HEK293 (cell line): Measurements from ENCODE around the gene SMIM29.

Experiments used
- CTCF ChIA-PET: fragments of 350-600 bp; formaldehyde crosslinking; extraction: SDS; loops from one replicate; lab custom pipeline; 2021; ENCODE audit warnings: antibody characterized with exemption; lab: Yijun Ruan, JAX
- POLR2A ChIA-PET: fragments of 300-600 bp; formaldehyde crosslinking; extraction: SDS; loops from one replicate; lab custom pipeline; 2020; ENCODE audit warnings: antibody characterized with exemption, inconsistent platforms; lab: Yijun Ruan, JAX
- H3K27ac ChIP-seq: fragments of 200-500 bp; sonication (Bioruptor generic); 2 replicates; pipeline ENCODE4 v1.5.1; 2014; ENCODE audit warnings: low read depth, low read length, control low read depth, inconsistent platforms; ENCODE audit errors: extremely low read depth
- H3K36me3 ChIP-seq, 2 experiments: fragments of 200-500 bp in 1 of 2; sonication (Bioruptor generic) in 1 of 2; 1 replicate in 1 of 2; 2 replicates in 1 of 2; pipeline ENCODE4 v1.5.1; 2014 to 2017; ENCODE audit warnings: inconsistent platforms in 2 of 2, low read length in 2 of 2; ENCODE audit not compliant: control insufficient read depth in 2 of 2, insufficient read depth in 1 of 2
- H3K4me1 ChIP-seq: fragments of 200-500 bp; sonication (Bioruptor generic); 2 replicates; pipeline ENCODE4 v1.5.1; 2014; ENCODE audit warnings: mild to moderate bottlenecking, low read length, inconsistent platforms; ENCODE audit not compliant: control insufficient read depth, insufficient read depth
- H3K4me3 ChIP-seq: 2 replicates; pipeline ENCODE4 v1.5.1; 2011; ENCODE audit warnings: low read depth, mild to moderate bottlenecking, control low read depth, low read length, moderate library complexity
- H3K9me3 ChIP-seq: fragments of 200-500 bp; sonication (Bioruptor generic); 2 replicates; pipeline ENCODE4 v1.5.1; 2014; ENCODE audit warnings: low read depth, low read length, inconsistent platforms; ENCODE audit not compliant: control insufficient read depth, insufficient read depth
- BCL6B ChIP-seq: fragments of 450-650 bp; formaldehyde crosslinking; IDR thresholded peaks from 2 replicates; pipeline ENCODE4 v1.5.1; 2017; ENCODE audit warnings: missing biosample characterization, missing genetic modification characterization
- HIC1 ChIP-seq: fragments of 450-650 bp; formaldehyde crosslinking; IDR thresholded peaks from 2 replicates; pipeline ENCODE4 v1.5.1; 2016; ENCODE audit warnings: missing biosample characterization, missing genetic modification characterization
- REST ChIP-seq: fragments of 450-650 bp; formaldehyde crosslinking; IDR thresholded peaks from 2 replicates; pipeline ENCODE4 v1.5.1; 2016; ENCODE audit warnings: missing biosample characterization, missing genetic modification characterization
- SCRT2 ChIP-seq: fragments of 450-650 bp; formaldehyde crosslinking; IDR thresholded peaks from 2 replicates; pipeline ENCODE4 v1.5.1; 2016; ENCODE audit warnings: missing biosample characterization, missing genetic modification characterization
- ZFHX2 ChIP-seq: fragments of 450-650 bp; formaldehyde crosslinking; conservative IDR thresholded peaks from 2 replicates; pipeline ENCODE4 v1.5.1; 2016; ENCODE audit warnings: missing biosample characterization, missing genetic modification characterization
- ZFP41 ChIP-seq: fragments of 450-650 bp; formaldehyde crosslinking; IDR thresholded peaks from 2 replicates; pipeline ENCODE4 v1.5.1; 2016; ENCODE audit warnings: missing biosample characterization, missing genetic modification characterization, borderline replicate concordance
- ZFP69B ChIP-seq: fragments of 450-650 bp; formaldehyde crosslinking; IDR thresholded peaks from 2 replicates; pipeline ENCODE4 v1.5.1; 2016; ENCODE audit warnings: missing biosample characterization, missing genetic modification characterization
- ZNF37A ChIP-seq: fragments of 450-650 bp; IDR thresholded peaks from 2 replicates; pipeline ENCODE4 v1.5.1; 2018; ENCODE audit warnings: missing biosample characterization, missing genetic modification characterization
- ZNF654 ChIP-seq: fragments of 450-650 bp; formaldehyde crosslinking; IDR thresholded peaks from 2 replicates; pipeline ENCODE4 v1.5.1; 2016; ENCODE audit warnings: low read depth, missing biosample characterization, missing genetic modification characterization
- ZNF664 ChIP-seq: fragments of 450-650 bp; formaldehyde crosslinking; IDR thresholded peaks from 2 replicates; pipeline ENCODE4 v1.5.1; 2016; ENCODE audit warnings: missing biosample characterization, missing genetic modification characterization
- ZSCAN18 ChIP-seq: fragments of 450-650 bp; formaldehyde crosslinking; IDR thresholded peaks from 2 replicates; pipeline ENCODE4 v1.5.1; 2016; ENCODE audit warnings: missing biosample characterization, missing genetic modification characterization

The SMIM29 gene

GRCh38 chr6:34236131-34236442, 12.7 kb downstream of the SMIM29 start:
- TF ChIP-seq SCRT2 (tag by site-specific recombination) (0 out of 2 replicates have a peak, but pooled peaks have one; percentile 9), ZFHX2 (tag by site-specific recombination) (no peak)
- H3K4me1 ChIP-seq, result peaks cover 6% of the 10 kb centered on the region; the same call in 1 of the 2 replicates
- ChIA-PET CTCF (interaction anchor here (1.7 to 1.8 kb wide), 2 partner anchors 12 to 40 kb away, joined by 9 to 10 read pairs; partner anchors contain the start of gene SMIM29), POLR2A (interaction anchor here (0.9 to 1.7 kb wide), 9 partner anchors 9 to 525 kb away, joined by 3 to 23 read pairs (median 5); partner anchors contain the start of genes NUDT3, SMIM29 and UQCC2)
- no peak overlapping the region; the same call in 1 of the 2 replicates for H3K27ac ChIP-seq
- H3K9me3 ChIP-seq, result no peaks in the 10 kb centered on the region
- no peak overlapping the region for H3K4me3 ChIP-seq
- H3K36me3 ChIP-seq, result peaks cover 0 to 18% of the 10 kb centered on the region in 2 experiments; a peak in 1 of 3 replicates

- ChIA-PET POLR2A (interaction anchor here (1.3 to 1.7 kb wide), 3 partner anchors 9 to 13 kb away, joined by 3 to 23 read pairs (median 10); partner anchors contain the start of gene SMIM29), CTCF (interaction anchor here (1.8 kb wide), 1 partner anchor 13 kb away, joined by 10 read pairs; the partner anchor contains the start of gene SMIM29)
- peaks cover 6% of the 10 kb centered on the region; the same call in 1 of the 2 replicates for H3K4me1 ChIP-seq
- no peak overlapping the region for H3K27ac ChIP-seq
- H3K4me3 ChIP-seq, result no peak overlapping the region
- peaks cover 0 to 13% of the 10 kb centered on the region in 2 experiments; a peak in 1 of 3 replicates for H3K36me3 ChIP-seq
- TF ChIP-seq REST (no peak), HIC1 (tag by site-specific recombination) (no peak), BCL6B (tag by site-specific recombination) (no peak), ZFP69B (tag by site-specific recombination) (no peak), ZNF654 (tag by site-specific recombination) (no peak), ZSCAN18 (tag by site-specific recombination) (no peak), ZNF37A (tag by site-specific recombination) (no peak), ZFP41 (tag by site-specific recombination) (no peak), ZNF664 (tag by site-specific recombination) (no peak)
- H3K9me3 ChIP-seq, result no peaks in the 10 kb centered on the region
Observed at GRCh38 chr6:34235307-34236130, 13.3 kb downstream of the SMIM29 start.
